CD1c-positive myeloid dendritic cell (primary cell): ENCODE results near the gene HOMEZ.
"Not testable (repeated sequence)": the region's sequence is repeated elsewhere in the genome, so short reads cannot be mapped to it uniquely, and the experiment has no call there.

Experiments used
- DNase-seq: peaks from one replicate; pipeline ENCODE4 v3.0.0-alpha.2; 2016; ENCODE audit errors: extremely low spot score

HOMEZ gene, protein sequence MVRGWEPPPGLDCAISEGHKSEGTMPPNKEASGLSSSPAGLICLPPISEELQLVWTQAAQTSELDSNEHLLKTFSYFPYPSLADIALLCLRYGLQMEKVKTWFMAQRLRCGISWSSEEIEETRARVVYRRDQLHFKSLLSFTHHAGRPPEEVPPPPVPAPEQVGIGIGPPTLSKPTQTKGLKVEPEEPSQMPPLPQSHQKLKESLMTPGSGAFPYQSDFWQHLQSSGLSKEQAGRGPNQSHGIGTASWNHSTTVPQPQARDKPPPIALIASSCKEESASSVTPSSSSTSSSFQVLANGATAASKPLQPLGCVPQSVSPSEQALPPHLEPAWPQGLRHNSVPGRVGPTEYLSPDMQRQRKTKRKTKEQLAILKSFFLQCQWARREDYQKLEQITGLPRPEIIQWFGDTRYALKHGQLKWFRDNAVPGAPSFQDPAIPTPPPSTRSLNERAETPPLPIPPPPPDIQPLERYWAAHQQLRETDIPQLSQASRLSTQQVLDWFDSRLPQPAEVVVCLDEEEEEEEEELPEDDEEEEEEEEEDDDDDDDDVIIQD

DNA sequence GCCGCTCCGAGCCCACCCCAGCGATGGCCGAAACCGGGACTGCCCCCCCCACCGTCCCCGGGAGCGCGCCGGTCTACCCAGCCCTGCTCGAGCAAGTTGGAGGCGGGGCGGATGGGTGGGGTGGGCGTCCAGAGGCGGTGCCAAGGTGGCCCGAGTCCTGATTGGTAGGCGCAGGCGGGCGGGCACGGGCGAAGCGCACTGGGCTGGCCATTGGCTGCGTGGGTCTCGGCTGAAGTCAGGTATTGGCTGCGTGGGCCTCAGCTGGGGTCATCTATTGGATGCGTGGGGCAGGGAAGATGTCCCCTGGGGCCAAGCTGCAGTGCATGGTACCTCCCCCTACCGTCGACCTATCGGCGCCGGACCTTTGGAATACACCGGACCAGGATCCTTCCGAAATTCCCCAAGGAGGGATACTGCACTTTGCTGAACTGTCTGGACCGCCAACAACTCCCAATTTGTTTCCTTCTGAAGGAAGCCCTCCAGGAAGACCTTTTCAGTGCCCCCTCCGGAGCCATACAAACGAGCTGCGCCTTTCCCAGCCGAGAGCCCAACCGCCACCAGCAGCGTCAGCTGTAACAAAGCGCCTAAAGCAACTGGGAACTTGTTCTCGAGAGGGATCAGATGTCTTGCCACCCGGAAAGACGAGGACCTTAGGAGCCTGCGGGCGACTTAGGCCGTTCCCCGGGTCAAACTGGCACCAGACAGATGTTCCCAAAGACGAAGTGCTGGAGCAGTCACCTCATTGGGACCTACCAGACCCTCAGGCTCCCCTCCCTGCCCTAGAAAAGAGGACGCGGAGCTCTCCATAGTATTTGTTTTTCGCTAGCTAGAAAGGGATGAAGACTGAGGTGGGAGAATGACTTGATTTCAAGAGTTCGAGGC, at the start of gene HOMEZ:
Gene HOMEZ, minus strand, starts transcription at position 113 of the 882 bp plus-strand sequence. CDS start 180 bp downstream, outside the sequence.
- peak; percentile 97 for DNase-seq

DNA sequence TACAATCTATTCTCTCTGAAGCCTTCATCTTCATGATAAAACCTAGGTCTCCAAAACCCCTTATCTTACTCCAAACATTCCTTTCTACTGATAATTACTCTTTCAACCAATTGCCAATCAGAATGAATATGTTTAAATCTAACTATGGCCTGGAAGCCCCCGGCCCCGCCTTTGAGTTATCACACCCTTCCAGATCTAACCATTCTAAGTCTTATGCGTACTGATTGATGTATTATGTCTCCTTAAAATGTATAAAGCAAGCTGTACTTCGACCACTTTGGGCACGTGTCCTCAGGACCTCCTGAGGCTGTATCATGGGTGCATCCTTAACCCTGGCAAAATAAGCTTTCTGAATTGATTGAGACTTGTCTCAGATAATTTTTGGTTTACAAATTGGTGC, 49.7 kb upstream of the HOMEZ start:
- DNase-seq = no peak

DNA sequence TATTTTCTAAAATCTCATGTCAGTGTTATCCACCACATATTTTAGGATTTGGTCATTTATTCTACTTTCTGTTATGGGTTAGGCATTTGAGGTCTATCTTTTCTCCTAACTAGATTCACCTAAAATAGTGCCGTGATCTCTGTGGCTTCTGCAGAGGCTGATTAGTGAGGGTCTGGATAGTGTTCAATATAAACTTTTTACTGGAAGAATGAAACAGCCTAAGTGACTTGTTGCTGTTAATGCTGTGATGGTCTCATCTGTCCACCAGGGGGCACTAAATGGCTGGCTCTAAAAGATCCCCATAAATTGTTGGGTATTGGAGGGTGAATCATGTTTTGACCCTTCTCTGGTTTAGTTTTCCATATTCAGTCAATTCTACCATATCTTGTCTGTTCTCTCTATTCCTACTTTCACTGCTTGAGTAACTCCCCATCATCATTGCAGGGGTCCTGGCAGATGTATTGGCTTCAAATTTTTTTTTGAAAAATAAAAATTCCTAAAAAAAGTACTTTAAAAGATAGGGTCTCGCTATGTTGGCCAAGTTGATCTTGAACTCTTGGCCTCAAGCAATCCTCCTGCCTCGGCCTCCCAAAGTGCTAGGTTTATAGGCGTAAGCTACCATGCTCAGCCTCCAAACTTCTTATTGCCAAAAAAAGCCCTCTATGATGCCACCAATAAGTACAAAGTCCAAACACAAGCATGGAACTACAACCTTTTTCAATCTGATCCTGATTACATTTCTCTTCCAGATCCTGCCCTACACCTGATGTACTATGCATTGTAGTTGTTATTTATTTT, 42.2 kb upstream of the HOMEZ start:
- DNase-seq = peak; percentile 80

DNA sequence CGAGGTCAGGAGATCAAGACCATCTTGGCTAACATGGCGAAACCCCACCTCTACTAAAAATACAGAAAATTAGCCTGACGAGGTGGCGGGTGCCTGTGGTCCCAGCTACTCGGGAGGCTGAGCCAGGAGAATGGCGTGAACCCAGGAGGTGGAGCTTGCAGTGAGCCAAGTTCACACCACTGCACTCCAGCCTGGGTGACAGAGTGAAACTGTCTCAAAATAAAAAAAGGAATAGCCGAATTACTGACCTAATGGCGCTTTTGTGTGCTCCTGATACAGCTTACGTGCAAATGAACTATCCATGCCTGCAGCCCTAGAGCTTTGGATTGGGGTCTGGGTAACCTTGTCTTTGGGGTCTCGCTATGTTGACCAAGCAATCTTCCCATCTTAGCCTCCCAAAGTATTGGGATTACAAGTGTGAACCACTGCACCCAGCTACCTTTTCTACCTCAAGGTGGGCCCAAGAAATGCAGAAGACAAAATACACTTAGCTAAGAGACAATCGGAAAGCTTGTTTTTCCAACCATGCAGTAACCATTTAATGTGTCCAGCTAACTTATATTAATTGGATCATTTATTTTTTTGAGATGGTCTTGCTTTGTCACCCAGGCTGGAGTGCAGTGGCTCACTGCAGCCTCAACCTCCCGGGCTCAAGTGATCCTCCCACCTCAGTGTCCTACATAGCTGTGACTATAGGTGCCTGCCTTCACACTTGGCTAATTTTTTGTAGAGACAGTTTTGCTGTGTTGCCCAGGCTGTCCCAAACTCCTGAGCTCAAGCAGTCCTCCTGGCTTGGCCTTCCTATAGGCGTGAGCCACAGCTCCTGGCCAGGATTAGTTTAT, 40.8 kb upstream of the HOMEZ start:
- no peak for DNase-seq

DNA sequence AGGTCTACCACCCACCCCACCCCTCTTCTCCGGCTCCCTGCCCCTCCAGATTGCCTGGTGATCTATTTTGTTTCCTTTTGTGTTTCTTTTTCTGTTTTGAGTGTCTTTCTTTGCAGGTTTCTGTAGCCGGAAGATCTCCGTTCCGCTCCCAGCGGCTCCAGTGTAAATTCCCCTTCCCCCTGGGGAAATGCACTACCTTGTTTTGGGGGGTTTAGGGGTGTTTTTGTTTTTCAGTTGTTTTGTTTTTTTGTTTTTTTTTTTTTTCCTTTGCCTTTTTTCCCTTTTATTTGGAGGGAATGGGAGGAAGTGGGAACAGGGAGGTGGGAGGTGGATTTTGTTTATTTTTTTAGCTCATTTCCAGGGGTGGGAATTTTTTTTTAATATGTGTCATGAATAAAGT, 39.8 kb upstream of the HOMEZ start:
- not testable (repeated sequence) for DNase-seq

DNA sequence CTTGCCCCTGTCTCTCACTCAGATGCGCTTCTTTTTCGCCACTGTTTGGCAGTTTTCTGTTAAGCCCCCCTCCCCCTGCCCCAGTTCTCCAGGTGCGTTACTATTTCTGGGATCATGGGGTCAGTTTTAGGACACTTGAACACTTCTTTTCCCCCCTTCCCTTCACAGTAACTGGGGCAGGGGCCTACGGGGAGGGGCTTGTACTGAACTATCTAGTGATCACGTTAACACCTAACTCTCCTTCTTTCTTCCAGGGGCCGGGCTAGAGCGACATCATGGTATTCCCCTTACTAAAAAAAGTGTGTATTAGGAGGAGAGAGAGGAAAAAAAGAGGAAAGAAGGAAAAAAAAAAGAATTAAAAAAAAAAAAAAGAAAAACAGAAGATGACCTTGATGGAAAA, 39.1 kb upstream of the HOMEZ start:
- no peak for DNase-seq

DNA sequence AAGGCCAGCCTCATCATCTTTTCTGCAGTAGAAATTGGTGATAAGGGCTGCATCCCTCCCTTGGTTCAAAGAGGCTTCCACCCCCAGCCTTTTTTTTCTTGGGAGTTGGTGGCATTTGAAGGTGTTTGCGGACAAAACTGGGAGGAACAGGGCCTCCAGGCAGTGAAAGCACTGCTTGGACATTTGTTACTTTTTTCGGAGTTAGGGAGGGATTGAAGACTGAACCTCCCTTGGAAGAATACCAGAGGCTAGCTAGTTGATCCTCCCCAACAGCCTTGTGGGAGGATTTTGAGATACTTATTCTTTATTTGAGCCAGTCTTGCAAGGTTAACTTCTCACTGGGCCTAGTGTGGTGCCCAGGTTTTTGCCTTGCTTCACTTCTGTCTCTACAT, 38.5 kb upstream of the HOMEZ start:
- DNase-seq = no peak

DNA sequence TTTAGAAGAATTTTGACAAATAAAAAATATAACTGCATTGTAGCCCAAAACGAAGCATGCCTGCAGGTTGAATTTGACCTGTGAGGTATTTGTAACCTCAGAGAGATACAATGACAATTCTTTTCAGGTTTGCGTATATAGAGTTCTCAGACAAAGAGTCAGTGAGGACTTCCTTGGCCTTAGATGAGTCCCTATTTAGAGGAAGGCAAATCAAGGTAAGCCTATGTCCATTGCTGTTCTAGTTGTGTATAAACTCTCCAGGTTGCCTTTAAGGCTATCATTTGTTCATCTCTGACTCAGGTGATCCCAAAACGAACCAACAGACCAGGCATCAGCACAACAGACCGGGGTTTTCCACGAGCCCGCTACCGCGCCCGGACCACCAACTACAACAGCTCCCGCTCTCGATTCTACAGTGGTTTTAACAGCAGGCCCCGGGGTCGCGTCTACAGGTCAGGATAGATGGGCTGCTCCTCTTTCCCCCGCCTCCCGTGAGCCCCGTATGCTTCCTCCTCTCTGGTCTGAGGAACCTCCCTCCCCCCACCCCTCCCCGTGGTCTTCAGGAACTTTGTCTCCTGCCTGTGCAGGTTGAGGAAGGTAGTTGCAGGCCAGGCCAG, 38.0 kb upstream of the HOMEZ start:
- no peak for DNase-seq

DNA sequence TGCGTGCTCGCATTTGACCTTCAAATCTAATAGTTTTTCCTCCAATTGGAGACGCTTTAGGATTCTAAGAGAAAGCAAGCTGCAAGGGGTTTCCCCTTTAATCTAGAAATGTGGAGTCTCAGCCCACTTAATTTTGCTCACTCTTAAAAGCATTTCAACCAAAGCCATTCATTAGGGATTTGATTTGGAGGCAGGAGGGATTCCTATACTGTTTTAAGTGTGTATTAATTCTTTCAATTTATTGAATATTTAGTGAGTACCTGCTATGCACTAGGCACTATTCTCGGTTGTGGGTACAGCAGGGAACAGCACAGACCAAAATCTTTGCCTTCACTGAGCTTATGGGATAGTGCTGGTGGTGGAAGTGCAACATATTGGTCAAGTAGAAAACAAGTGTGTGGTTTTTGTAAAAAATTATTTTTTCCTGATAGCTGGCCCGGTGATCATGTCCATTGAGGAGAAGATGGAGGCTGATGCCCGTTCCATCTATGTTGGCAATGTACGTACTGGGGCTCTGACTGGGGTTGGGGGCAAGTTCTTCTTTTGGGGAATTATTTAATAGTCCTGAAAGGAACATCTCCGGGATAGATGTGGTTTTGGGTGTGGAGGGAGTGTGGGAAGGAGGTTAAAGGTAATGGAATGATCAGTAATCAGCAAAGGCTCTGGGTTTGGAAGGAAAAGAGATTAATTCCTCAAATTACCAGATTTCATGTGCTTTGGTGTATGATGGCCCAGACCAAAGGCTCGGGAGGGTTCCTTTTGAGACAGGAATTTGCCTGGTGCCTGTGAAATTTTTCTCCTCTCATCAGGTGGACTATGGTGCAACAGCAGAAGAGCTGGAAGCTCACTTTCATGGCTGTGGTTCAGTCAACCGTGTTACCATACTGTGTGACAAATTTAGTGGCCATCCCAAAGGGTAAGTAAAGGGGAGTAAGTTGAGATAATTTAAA, 36.9 kb upstream of the HOMEZ start:
- no peak for DNase-seq

DNA sequence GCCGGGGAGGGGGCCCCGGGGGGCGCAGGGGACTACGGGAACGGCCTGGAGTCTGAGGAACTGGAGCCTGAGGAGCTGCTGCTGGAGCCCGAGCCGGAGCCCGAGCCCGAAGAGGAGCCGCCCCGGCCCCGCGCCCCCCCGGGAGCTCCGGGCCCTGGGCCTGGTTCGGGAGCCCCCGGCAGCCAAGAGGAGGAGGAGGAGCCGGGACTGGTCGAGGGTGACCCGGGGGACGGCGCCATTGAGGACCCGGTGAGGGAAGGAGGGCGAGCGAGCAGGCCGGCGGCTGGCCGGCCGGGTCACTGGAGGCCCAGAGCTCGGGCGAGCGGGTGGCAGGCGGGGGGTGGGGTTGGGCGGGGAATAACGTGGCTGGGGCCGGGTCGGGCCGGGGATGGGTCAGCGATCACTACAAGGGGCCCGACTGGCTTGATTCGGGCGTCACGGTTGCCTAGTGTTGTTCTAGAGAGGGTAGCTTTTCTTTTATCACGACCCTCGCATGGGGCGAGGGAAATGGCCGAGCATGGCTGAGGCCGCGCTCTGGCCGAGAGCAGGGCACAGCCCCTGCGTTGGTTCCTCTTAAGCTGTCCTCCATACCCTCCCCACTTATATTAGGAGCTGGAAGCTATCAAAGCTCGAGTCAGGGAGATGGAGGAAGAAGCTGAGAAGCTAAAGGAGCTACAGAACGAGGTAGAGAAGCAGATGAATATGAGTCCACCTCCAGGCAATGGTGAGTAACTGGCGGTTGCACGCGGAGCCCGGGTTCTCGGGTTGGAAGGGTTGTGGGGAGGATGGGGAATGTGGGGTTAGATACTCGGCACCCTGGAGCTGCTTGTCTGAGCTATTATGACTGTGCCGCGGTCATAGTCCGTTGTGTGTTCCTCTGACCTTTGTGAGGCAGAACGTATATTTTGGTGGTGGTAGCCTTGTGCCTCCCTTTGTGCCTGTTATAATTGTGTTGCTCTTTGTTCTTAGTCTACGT, 35.9 kb upstream of the HOMEZ start:
- peak; percentile 48 for DNase-seq

DNA sequence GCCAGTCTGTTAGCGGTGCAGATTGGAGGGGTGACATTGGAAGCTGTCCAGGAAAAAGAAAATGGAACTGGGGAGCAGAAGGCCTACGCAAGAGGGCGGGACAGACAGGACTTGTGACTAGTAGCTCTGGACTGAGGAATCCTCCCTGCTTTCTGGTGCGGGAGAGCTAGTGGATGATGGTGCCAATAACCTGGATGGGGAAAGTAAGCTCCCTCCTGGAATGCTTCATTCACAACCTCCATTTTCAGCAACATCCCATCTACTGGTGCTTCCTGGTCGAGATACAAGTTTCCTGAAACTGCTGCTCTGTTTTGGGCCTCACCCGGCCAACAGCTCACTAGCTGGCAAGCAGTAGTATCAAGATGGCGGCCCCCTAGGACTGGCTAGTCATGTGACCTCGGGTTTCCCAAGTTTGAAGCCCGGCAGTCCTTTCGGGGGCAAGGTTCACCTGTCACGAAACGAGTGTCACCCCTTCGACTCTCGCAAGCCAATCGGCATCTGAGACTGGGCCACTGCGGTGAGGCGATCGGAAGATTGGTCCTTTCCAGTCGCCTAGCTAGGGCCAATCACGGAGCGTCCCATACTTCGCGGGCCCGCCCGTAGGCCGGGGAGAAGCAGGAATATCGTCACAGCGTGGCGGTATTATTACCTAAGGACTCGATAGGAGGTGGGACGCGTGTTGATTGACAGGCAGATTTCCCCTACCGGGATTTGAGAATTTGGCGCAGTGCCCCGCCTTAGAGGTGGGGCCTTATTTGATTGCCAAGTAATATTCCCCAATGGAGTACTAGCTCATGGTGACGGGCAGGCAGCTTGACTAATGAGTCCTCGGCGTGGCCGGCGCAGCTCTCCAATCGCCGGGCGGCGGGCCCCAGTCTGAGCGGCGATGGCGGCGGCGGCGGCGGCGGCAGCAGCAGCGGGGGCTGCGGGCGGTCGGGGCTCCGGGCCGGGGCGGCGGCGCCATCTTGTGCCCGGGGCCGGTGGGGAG, 34.9 kb upstream of the HOMEZ start, which contains the start of gene PABPN1:
Gene PABPN1, plus strand, starts transcription at position 874 of the 988 bp plus-strand sequence. Its CDS starts 13 bp downstream, at position 887.
- DNase-seq = peak; percentile 100

DNA sequence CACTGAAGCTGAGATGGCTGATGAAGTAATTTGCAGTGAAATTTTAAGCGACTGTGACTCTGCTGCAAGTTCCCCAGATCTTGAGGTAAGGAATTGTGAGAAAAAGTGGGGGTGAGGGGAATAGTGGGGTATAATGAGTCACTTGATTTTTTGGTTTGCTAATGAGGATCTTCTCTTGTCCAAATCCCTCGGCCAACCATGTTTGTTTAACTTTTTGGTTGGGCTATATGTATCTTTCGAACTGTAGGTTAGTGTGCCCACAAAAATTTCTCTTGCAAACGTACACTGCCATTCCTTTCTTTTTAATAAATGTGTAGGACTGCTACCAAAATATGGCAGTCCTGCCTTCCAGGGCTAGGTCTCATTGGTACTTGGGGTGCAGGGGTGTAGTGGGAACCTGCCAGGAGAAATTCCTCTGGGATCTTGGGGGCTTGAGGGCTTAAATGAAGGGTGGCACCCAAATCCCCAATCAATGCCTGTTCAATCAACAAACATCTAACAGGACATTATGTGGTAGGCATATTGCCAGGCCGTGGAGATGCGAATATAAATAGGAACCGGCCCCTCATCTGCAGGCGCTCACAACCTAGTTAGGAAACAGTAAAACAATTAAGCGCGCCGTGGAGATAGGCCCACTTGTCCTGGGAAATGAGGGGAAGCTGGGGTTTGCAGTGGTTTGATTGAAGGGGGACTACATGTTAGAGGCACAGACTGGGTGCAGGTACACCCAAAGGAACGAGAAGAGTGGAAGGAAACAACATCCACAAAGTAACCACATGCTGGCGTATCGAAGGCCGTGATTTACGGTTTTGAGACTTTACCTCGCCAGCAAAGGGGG, 34.0 kb upstream of the HOMEZ start:
- DNase-seq = no peak

DNA sequence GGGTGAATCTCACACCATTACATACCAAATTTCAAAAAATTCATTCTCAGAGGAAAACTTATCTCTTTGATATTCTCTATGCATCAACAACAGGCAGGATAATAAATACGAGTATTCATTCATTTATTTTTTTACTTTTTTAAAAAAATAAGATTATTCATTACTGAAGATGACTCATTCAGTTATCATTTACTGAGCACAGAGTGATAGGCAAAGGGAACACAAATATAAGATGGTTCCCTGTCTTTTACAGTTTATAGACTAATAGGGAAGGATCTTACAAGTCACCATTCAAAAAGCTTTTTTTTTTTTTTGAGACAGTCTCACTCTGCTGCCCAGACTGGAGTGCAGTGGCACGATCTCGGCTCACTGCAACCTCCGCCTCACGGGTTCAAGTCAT, 30.4 kb upstream of the HOMEZ start:
- DNase-seq = no peak

DNA sequence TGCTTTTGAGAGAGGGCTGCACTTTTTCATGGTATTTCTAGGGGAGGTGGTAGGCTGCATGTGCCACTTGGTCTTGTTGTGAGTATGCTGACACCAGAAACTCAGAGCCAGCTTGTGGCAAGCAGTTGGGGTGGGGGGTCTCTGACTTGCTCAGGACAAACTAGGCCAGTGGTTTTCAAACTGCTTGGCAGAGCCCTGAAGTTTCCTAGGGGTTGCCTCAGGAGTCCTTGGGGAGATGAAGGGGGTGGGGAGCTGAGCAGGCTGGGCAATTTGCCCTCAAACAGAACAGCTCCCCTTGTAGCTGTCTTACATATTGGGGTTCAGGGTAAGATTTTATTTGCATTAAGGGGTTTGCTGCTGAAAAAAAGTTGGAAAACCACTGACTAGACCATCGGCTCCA, 24.6 kb upstream of the HOMEZ start:
- no peak for DNase-seq

DNA sequence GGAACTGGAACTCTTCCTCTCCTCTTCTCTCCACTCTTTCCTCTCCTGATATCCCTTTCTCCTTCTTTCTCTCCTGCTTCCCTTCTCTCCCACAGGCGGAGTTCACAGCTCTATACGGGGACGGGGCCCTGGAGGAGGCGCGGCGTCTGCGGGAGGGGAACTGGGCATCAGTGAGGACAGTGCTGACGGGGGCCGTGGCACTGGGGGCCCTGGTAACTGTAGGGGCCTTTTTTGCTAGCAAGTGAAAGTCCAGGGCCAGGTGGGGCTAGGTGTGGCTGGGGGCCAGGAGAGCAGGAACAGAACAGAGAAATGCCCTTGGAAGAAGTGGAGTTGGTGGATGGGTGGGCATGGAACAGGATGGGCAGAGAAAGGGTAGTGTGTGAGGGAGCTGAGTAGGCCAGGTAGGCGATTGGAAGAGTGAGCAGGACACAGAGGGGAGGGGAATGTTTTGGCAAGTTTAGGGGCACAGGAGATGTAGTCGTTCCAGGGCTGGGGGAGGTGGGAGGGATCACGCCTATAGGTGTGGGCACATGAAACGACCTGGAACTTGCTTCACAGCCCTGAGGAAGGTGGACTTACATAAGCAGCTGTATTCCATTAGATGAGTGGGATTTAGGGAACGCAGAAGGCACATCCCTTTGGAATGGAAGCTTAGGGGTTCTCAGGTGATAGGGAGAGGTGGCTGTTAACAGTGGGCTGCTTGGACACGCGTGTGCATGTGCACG, 23.0 kb upstream of the HOMEZ start:
- no peak for DNase-seq
